Uterus (tissue), 4 donors: Measurements from ENCODE around the gene IL16. TPM values are rescaled to one million over a fixed set of nuclear protein-coding genes. Genes with fewer than 3 reads are reported as not detected.

ENCODE experiments used
- DNase-seq, 2 donors: peaks; one replicate each; pipeline ENCODE4 v3.0.0-alpha.2; 2019 to 2020
- H3K27ac ChIP-seq, 2 donors: fragments of 200-600 bp; sonication (generic); 1 replicate in 1 of 2; 2 replicates in 1 of 2; pipeline ENCODE4 v1.5.1; 2016 to 2018
- H3K27me3 ChIP-seq, 2 donors: fragments of 200-600 bp; sonication (generic); one replicate each; pipeline ENCODE4 v1.5.1; 2018 to 2019; ENCODE audit warnings: control low read depth in 1 of 2
- H3K36me3 ChIP-seq, 2 donors: fragments of 200-600 bp; sonication (generic); one replicate each; pipeline ENCODE4 v1.5.1; 2019; ENCODE audit warnings: control low read depth in 1 of 2
- H3K4me1 ChIP-seq, 2 donors: fragments of 200-600 bp; sonication (generic); one replicate each; pipeline ENCODE4 v1.5.1; 2018 to 2019; ENCODE audit warnings: control low read depth in 1 of 2
- H3K4me3 ChIP-seq, 2 donors: fragments of 200-600 bp; sonication (generic); 1 replicate in 1 of 2; 2 replicates in 1 of 2; pipeline ENCODE4 v1.5.1; 2018 to 2019; ENCODE audit warnings: mild to moderate bottlenecking in 1 of 2
- H3K9me3 ChIP-seq, 2 donors: fragments of 200-600 bp; sonication (generic); one replicate each; pipeline ENCODE4 v1.5.1; 2019; ENCODE audit warnings: control low read depth in 1 of 2
- POLR2A ChIP-seq, 2 donors: fragments of 450-650 bp; IDR thresholded peaks; one replicate each; pipeline ENCODE4 v1.6.1; 2016; ENCODE audit warnings: antibody characterized with exemption in 2 of 2, mild to moderate bottlenecking in 1 of 2, moderate library complexity in 1 of 2
- intact Hi-C: fragments of 100-400 bp; cut with DNase I; formaldehyde crosslinking; loops from one replicate; pipeline ENCODE4 v1.15.1; 2023; ENCODE audit warnings: low total_unique reads
- total RNA-seq, 4 donors: library from RNA; depleted of rRNA in 3 of 4; stranded (reverse); fragments of >200 nt in 3 of 4; gene quantifications; one replicate each; pipeline versions ENCODE4 v1.1.0 to v1.2.4, GENCODE V29; 2014 to 2023
- TF ChIP-seq, protein P1 (sequence below), 4 experiments: fragments of 200-600 bp in 2 of 4; fragments of 450-650 bp in 2 of 4; sonication (generic) in 2 of 4; IDR thresholded peaks; one replicate each; pipeline ENCODE4 v1.5.1; 2016 to 2019; ENCODE audit warnings: antibody characterized with exemption in 4 of 4, mild to moderate bottlenecking in 2 of 4, moderate library complexity in 1 of 4
- donor health status: DM: yes; HTN: yes; CAD: no.

Gene IL16
- total RNA-seq, 4 donors from 2014 or later: 16.6 to 69.2 (median 23.1) TPM

DNA sequence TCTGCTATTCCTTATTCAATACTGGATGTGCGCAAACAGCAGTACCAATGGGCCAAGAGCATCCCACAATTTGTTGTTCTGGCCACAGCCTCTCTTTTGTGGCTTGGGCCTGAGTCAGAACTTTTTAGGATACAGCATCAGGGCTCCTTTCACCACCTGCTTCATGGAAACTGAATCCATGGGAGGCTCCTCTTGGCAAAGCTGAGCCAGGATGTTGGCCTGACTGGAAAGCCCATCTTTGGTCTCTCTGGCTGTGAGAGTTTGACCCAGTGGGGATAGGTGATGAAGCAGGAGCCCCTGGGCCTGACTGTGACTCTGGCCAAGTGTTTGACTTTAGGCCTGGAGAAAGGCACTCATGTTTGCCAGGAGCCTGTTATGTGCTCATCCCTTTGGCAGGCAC is 27.6 kb downstream of the IL16 start:
- H3K27ac ChIP-seq: peak overlapping the region; percentile 54 to 59
- H3K27me3 ChIP-seq: no peaks in the 10 kb centered on the region
- intact Hi-C loops: no loop called here
- H3K36me3 ChIP-seq: no peaks in the 10 kb centered on the region
- no peaks in the 10 kb centered on the region for H3K9me3 ChIP-seq
- H3K4me1 ChIP-seq: no peaks in the 10 kb centered on the region
- no peak for DNase-seq
- H3K4me3 ChIP-seq: no peak overlapping the region
- TF ChIP-seq, protein P1, sequence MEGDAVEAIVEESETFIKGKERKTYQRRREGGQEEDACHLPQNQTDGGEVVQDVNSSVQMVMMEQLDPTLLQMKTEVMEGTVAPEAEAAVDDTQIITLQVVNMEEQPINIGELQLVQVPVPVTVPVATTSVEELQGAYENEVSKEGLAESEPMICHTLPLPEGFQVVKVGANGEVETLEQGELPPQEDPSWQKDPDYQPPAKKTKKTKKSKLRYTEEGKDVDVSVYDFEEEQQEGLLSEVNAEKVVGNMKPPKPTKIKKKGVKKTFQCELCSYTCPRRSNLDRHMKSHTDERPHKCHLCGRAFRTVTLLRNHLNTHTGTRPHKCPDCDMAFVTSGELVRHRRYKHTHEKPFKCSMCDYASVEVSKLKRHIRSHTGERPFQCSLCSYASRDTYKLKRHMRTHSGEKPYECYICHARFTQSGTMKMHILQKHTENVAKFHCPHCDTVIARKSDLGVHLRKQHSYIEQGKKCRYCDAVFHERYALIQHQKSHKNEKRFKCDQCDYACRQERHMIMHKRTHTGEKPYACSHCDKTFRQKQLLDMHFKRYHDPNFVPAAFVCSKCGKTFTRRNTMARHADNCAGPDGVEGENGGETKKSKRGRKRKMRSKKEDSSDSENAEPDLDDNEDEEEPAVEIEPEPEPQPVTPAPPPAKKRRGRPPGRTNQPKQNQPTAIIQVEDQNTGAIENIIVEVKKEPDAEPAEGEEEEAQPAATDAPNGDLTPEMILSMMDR (IDR thresholded peaks at IDR 0.05): no peak
- no peak for TF ChIP-seq POLR2A (IDR thresholded peaks at IDR 0.05)

DNA sequence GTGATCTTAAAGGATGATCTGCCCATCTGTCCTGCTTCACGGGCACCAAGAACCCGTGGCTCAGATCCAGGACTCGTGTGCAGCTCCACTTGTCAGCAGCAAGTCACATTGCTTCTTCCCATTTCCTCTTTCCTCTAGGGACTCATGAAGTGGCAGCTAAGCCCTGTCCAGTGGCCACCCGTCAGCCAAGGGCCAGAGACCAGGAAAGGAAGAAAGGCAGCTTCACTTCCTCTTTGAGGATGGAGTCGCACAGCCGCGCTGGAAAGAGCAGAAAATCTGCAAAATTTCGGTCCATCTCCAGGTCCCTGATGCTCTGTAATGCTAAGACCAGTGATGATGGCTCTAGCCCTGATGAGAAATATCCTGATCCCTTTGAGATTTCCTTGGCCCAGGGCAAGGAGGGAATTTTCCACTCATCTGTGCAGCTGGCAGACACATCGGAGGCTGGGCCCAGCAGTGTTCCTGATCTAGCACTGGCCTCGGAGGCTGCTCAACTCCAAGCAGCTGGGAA is 28.5 kb downstream of the IL16 start:
- TF ChIP-seq, protein P1 (IDR thresholded peaks at IDR 0.05): no peak
- TF ChIP-seq POLR2A (IDR thresholded peaks at IDR 0.05): no peak
- H3K27me3 ChIP-seq: no peaks in the 10 kb centered on the region
- H3K27ac ChIP-seq: peak overlapping the region; percentile 54 to 59
- H3K4me1 ChIP-seq: no peaks in the 10 kb centered on the region
- H3K4me3 ChIP-seq: no peak overlapping the region
- intact Hi-C loops: no loop called here
- DNase-seq: peak; percentile 34 to 70
- H3K36me3 ChIP-seq: no peaks in the 10 kb centered on the region
- H3K9me3 ChIP-seq: no peaks in the 10 kb centered on the region

DNA sequence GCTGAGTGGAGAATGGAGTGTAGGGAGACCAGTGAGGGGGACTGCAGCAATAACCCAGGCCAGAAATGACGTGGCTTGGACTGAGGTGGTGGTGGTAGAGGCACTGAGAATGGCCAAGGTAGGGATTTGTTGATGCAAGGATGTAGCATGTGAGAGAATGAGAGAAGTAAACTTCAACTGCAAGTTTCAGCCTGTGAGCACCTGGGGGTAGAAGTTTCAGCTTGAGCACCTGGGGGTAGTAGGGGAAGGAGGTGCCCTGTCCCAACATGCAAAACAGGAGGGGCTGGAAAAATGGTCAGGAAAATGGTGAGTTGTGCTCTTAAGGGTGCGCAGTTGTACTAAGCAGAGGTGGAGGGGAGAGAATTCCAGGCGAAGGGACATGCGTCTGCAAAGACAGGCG is 31.0 kb downstream of the IL16 start:
- Histone ChIP-seq H3K27me3 (no peaks in the 10 kb centered on the region), H3K27ac (no peak overlapping the region), H3K9me3 (peaks cover 0 to under 1% of the 10 kb centered on the region in 2 donors), H3K4me1 (no peaks in the 10 kb centered on the region), H3K4me3 (no peak overlapping the region), H3K36me3 (no peaks in the 10 kb centered on the region)
- no peak for TF ChIP-seq POLR2A (IDR thresholded peaks at IDR 0.05)
- TF ChIP-seq, protein P1 (IDR thresholded peaks at IDR 0.05): no peak
- DNase-seq: no peak
- intact Hi-C loops: no loop called here

DNA sequence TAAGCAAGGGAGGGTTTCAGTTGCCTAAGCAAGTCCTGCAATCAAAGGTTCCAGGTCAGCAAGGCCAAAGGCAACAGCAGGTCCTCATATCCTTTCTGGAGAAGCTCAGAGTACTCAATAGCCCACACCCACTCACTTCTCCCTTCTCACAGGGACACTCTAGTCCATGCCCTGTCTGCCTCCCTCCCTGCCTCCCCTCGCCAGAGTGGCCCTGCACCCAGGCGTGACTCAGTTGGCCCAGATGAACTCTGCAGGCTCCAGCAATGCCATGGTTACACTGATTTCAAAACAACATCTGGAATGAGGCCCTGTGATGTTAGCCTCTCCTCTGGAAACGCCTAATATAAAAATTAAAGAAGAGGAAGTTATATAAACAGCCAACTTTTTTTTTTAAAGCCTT is 32.9 kb downstream of the IL16 start:
- intact Hi-C loops: no loop called here
- Histone ChIP-seq H3K4me3 (no peak overlapping the region), H3K9me3 (peaks cover 0 to 5% of the 10 kb centered on the region in 2 donors), H3K4me1 (no peaks in the 10 kb centered on the region), H3K27me3 (no peaks in the 10 kb centered on the region), H3K27ac (peak overlapping the region; percentile 51 to 63), H3K36me3 (no peaks in the 10 kb centered on the region)
- TF ChIP-seq, protein P1 (IDR thresholded peaks at IDR 0.05): no peak
- TF ChIP-seq POLR2A (IDR thresholded peaks at IDR 0.05): no peak
- peak; percentile 30 to 66 for DNase-seq

DNA sequence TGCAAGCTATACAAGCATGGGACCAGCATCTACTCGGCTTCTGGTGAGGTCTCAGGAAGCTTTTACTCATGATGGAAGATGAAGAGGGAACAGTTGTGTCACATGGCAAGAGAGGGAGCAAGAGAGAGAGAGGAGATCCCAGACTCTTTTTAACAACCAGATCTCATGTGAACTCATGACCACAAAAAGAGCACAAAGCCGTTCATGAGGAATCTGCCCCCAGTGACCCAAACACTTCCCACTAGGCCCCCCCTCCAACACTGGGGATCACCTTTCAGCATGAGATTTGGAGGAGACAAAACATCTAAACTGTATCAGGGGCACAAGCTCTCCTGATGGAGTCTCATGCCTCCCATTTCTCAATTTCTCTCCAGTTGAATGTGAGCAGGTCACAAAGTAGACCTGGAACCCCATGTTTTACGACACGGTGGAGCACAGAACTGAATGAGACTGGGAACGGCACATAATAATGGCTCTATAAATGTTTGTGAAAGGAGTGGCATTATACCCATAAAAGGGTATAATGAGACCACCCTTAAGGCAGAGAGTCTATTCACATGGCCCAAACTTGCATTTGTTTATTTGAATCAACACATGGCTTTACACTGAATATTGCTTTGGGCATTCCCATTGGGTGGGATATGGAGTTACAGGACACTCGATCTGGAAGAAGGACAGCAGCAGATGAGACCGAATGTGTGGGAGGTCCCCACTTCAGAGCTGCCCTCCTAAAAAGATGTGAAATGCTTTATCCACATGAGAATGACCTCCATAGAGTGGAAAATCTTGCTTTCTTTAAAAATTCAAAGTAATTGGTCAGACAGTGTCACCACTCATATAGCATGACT is 38.8 kb downstream of the IL16 start:
- no peaks in the 10 kb centered on the region for H3K27me3 ChIP-seq
- H3K27ac ChIP-seq: peak overlapping the region; percentile 20 to 70
- TF ChIP-seq, protein P1 (IDR thresholded peaks at IDR 0.05): no peak
- no peak for TF ChIP-seq POLR2A (IDR thresholded peaks at IDR 0.05)
- DNase-seq: no peak
- H3K4me3 ChIP-seq: no peak overlapping the region
- intact Hi-C loops: no loop called here
- H3K36me3 ChIP-seq: no peaks in the 10 kb centered on the region
- no peaks in the 10 kb centered on the region for H3K4me1 ChIP-seq
- H3K9me3 ChIP-seq: peaks cover 0 to 5% of the 10 kb centered on the region in 2 donors
